ENCODE data around the gene NLGN1. TPM values are rescaled to one million over a fixed set of nuclear protein-coding genes. Genes with fewer than 3 reads are reported as not detected.

The NLGN1 gene
- total and polyA plus RNA-seq, 2 experiments from 2014 or later = 5.1 to 11.2 TPM

DNA sequence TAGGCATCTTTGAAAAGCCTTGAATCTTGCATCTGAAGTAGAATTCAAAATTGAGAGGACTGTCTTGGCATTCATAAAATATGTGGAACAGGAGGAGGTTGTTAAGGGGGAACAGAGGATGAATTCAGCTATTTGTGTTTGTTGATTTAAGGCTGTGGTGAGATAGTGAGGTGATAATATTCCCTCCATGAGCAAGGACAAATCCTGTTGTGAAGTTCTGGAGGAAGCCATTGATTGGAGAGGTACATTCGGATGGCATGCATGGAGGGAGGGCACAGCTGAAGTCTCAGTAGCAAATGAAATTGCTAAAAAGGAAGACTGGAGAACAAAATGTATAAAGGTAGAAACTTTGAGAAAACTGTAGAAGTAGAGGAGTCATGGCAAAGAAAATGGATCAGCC lies 443.8 kb downstream of the NLGN1 start:
- Histone ChIP-seq H3K79me2 (no peaks in the 10 kb centered on the region), H3K9me2 (replicated peaks; ENCODE audit: insufficient read depth) (no peaks in the 10 kb centered on the region), H3K4me1 (ENCODE audit: insufficient read depth) (no peaks in the 10 kb centered on the region), H3K27ac (no peak overlapping the region), H3K9me3 (ENCODE audit: low read depth) (no peaks in the 10 kb centered on the region), H3K36me3 (replicated peaks; ENCODE audit: insufficient read depth, low read depth) (no peaks in the 10 kb centered on the region), H2AFZ (no peak overlapping the region), H3K4me3 (no peak overlapping the region), H3K27me3 (no peaks in the 10 kb centered on the region), H3K4me2 (no peak overlapping the region), H4K20me1 (ENCODE audit: insufficient read depth, poor library complexity, severe bottlenecking) (no peaks in the 10 kb centered on the region)
- WGBS (ENCODE audit: low lambda C conversion rate, missing lambda C conversion rate) = 77% methylated on average over 1 of the region's 1 CpG
- TF ChIP-seq, protein P1, sequence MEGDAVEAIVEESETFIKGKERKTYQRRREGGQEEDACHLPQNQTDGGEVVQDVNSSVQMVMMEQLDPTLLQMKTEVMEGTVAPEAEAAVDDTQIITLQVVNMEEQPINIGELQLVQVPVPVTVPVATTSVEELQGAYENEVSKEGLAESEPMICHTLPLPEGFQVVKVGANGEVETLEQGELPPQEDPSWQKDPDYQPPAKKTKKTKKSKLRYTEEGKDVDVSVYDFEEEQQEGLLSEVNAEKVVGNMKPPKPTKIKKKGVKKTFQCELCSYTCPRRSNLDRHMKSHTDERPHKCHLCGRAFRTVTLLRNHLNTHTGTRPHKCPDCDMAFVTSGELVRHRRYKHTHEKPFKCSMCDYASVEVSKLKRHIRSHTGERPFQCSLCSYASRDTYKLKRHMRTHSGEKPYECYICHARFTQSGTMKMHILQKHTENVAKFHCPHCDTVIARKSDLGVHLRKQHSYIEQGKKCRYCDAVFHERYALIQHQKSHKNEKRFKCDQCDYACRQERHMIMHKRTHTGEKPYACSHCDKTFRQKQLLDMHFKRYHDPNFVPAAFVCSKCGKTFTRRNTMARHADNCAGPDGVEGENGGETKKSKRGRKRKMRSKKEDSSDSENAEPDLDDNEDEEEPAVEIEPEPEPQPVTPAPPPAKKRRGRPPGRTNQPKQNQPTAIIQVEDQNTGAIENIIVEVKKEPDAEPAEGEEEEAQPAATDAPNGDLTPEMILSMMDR (IDR thresholded peaks at IDR 0.05; ENCODE audit: poor library complexity) = no peak
- no peak for DNase-seq (ENCODE audit: low spot score)

DNA sequence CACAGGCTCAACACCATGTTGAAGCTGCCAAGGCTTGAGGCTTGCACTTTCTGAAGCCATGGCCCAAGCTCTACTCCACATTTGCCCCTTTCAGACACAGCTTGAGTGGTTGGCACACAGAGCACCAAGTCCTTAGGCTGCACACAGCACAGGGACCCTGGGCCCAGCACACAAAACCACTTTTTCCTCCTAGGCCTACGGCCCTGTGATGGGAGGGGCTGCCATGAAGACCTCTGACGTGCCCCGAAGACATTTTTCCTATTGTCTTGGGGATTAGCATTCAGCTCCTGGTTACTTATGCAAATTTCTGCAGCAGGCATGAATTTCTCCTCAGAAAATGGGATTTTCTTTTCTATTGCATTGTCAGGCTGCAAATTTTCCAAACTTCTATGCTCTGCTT lies 445.5 kb downstream of the NLGN1 start:
- DNase-seq (ENCODE audit: low spot score) = no peak
- H3K9me2 ChIP-seq (replicated peaks; ENCODE audit: insufficient read depth) = no peaks in the 10 kb centered on the region
- TF ChIP-seq, protein P1 (IDR thresholded peaks at IDR 0.05; ENCODE audit: poor library complexity) = no peak
- TF ChIP-seq EZH2 (IDR thresholded peaks at IDR 0.05; ENCODE audit: borderline replicate concordance) (no peak), EZH2phosphoT487 (IDR thresholded peaks at IDR 0.05; ENCODE audit: low read depth, severe bottlenecking, unreplicated experiment) (no peak)
- no peaks in the 10 kb centered on the region for H3K27me3 ChIP-seq
- no peaks in the 10 kb centered on the region for H3K9me3 ChIP-seq (ENCODE audit: low read depth)
- H4K20me1 ChIP-seq (ENCODE audit: insufficient read depth, poor library complexity, severe bottlenecking) = no peaks in the 10 kb centered on the region
- H3K36me3 ChIP-seq (replicated peaks; ENCODE audit: insufficient read depth, low read depth) = no peaks in the 10 kb centered on the region
- no peak overlapping the region for H2AFZ ChIP-seq
- WGBS (ENCODE audit: low lambda C conversion rate, missing lambda C conversion rate) = 88% methylated on average over 3 of the region's 3 CpGs
- H3K27ac ChIP-seq = no peak overlapping the region
- no peaks in the 10 kb centered on the region for H3K4me1 ChIP-seq (ENCODE audit: insufficient read depth)
- H3K79me2 ChIP-seq = no peaks in the 10 kb centered on the region
- H3K4me2 ChIP-seq = no peak overlapping the region
- no peak overlapping the region for H3K4me3 ChIP-seq

DNA sequence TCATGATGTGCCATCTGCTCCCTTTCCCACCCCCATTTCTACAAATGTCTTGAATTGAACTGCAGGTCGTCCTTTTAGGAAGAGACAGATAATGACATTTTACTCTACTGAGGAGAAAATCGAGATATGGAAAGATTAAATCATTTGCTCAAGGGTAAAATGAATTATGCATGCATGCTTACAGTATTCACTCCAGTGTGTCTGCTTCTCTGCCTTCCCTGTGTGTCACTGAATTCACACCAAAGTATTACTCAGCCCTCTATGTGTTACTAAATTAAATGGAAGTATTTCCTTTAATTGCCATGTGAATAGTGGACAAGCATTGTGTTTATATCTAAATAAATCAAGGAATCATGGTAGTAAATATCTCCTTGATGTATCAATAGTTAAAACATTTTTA lies 449.0 kb downstream of the NLGN1 start:
- H3K9me2 ChIP-seq (replicated peaks; ENCODE audit: insufficient read depth) = no peaks in the 10 kb centered on the region
- 76% methylated on average over 2 of the region's 2 CpGs for WGBS (ENCODE audit: low lambda C conversion rate, missing lambda C conversion rate)
- H3K4me1 ChIP-seq (ENCODE audit: insufficient read depth) = no peaks in the 10 kb centered on the region
- H3K27me3 ChIP-seq = no peaks in the 10 kb centered on the region
- no peaks in the 10 kb centered on the region for H3K79me2 ChIP-seq
- no peaks in the 10 kb centered on the region for H3K9me3 ChIP-seq (ENCODE audit: low read depth)
- H4K20me1 ChIP-seq (ENCODE audit: insufficient read depth, poor library complexity, severe bottlenecking) = no peaks in the 10 kb centered on the region
- no peak for TF ChIP-seq EZH2phosphoT487 (IDR thresholded peaks at IDR 0.05; ENCODE audit: low read depth, severe bottlenecking, unreplicated experiment)
- TF ChIP-seq, protein P1 (IDR thresholded peaks at IDR 0.05; ENCODE audit: poor library complexity) = no peak
- no peak for TF ChIP-seq EZH2 (IDR thresholded peaks at IDR 0.05; ENCODE audit: borderline replicate concordance)
- no peak for DNase-seq (ENCODE audit: low spot score)
- no peaks in the 10 kb centered on the region for H3K36me3 ChIP-seq (replicated peaks; ENCODE audit: insufficient read depth, low read depth)
- H2AFZ ChIP-seq = no peak overlapping the region
- no peak overlapping the region for H3K4me3 ChIP-seq
- no peak overlapping the region for H3K27ac ChIP-seq
- no peak overlapping the region for H3K4me2 ChIP-seq

DNA sequence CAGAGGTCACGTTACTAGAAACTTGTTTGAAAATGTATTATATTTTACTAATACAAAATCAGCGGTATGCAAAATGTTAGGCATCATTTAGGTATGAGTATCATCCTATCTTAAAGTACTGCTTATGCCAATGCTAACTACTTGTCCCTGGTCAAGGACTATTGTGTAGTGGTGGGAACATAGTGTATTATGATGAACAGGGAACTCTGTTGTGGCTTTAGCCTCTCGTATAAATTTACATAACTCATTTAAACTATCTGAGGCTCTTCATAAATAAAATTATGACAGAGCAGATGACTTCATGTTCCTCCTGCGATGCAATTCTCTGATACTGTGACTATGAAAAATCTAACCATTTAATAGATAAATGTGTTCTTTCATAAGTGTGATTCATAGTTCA lies 451.9 kb downstream of the NLGN1 start:
- no peak overlapping the region for H2AFZ ChIP-seq
- no peak overlapping the region for H3K27ac ChIP-seq
- DNase-seq (ENCODE audit: low spot score) = no peak
- H3K4me2 ChIP-seq = no peak overlapping the region
- no peak for TF ChIP-seq EZH2phosphoT487 (IDR thresholded peaks at IDR 0.05; ENCODE audit: low read depth, severe bottlenecking, unreplicated experiment)
- no peak for TF ChIP-seq EZH2 (IDR thresholded peaks at IDR 0.05; ENCODE audit: borderline replicate concordance)
- TF ChIP-seq, protein P1 (IDR thresholded peaks at IDR 0.05; ENCODE audit: poor library complexity) = no peak
- no peaks in the 10 kb centered on the region for H4K20me1 ChIP-seq (ENCODE audit: insufficient read depth, poor library complexity, severe bottlenecking)
- WGBS (ENCODE audit: low lambda C conversion rate, missing lambda C conversion rate) = 69% methylated on average over 4 of the region's 4 CpGs
- H3K4me1 ChIP-seq (ENCODE audit: insufficient read depth) = no peaks in the 10 kb centered on the region
- H3K27me3 ChIP-seq = no peaks in the 10 kb centered on the region
- no peaks in the 10 kb centered on the region for H3K36me3 ChIP-seq (replicated peaks; ENCODE audit: insufficient read depth, low read depth)
- H3K9me3 ChIP-seq (ENCODE audit: low read depth) = no peaks in the 10 kb centered on the region
- no peaks in the 10 kb centered on the region for H3K9me2 ChIP-seq (replicated peaks; ENCODE audit: insufficient read depth)
- no peak overlapping the region for H3K4me3 ChIP-seq
- H3K79me2 ChIP-seq = no peaks in the 10 kb centered on the region

Measured in hepatocyte (in vitro differentiated cells).